22Rv1 (cell line): ENCODE results near the gene GCNT2.

ENCODE experiments used
- ZFX ChIP-seq: fragments of 450-650 bp; IDR thresholded peaks from 2 replicates; pipeline ENCODE4 v1.6.1; 2017; ENCODE audit warnings: antibody characterized with exemption, borderline replicate concordance
- TF ChIP-seq, protein P1 (sequence below): fragments of 450-650 bp; IDR thresholded peaks from 2 replicates; pipeline ENCODE4 v1.5.1; 2017; ENCODE audit warnings: mild to moderate bottlenecking

DNA sequence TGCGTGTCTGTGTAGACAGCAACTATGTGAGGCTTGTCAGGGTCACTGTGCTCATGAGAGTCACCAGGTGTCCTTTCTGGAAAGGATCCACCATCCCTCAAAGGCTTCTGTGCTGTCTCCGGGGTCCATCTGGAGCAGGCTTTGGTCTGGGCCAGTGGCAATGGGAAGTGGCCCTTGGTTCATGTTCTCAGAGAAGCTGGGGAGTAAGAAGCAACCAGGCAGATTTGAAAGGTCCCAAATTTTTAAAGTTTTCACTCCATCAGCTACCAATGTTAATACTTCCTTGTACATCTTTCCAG is 68.2 kb downstream of the GCNT2 start:
- TF ChIP-seq, protein P1, sequence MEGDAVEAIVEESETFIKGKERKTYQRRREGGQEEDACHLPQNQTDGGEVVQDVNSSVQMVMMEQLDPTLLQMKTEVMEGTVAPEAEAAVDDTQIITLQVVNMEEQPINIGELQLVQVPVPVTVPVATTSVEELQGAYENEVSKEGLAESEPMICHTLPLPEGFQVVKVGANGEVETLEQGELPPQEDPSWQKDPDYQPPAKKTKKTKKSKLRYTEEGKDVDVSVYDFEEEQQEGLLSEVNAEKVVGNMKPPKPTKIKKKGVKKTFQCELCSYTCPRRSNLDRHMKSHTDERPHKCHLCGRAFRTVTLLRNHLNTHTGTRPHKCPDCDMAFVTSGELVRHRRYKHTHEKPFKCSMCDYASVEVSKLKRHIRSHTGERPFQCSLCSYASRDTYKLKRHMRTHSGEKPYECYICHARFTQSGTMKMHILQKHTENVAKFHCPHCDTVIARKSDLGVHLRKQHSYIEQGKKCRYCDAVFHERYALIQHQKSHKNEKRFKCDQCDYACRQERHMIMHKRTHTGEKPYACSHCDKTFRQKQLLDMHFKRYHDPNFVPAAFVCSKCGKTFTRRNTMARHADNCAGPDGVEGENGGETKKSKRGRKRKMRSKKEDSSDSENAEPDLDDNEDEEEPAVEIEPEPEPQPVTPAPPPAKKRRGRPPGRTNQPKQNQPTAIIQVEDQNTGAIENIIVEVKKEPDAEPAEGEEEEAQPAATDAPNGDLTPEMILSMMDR: no peak
- TF ChIP-seq ZFX: no peak
